IPS-18a (cell line): ENCODE results near the gene ZNF26.
"Not testable (repeated sequence)": the region's sequence is repeated elsewhere in the genome, so short reads cannot be mapped to it uniquely, and the experiment has no call there.

Experiments used
- H3K27ac ChIP-seq: one replicate; pipeline ENCODE4 v1.5.1; 2013; ENCODE audit warnings: low read length
- H3K27me3 ChIP-seq: one replicate; pipeline ENCODE4 v1.6.1; 2013; ENCODE audit warnings: mild to moderate bottlenecking, low read length; ENCODE audit not compliant: control insufficient read depth, insufficient read depth
- H3K36me3 ChIP-seq: one replicate; pipeline ENCODE4 v1.6.1; 2013; ENCODE audit warnings: low read depth, low read length; ENCODE audit not compliant: control insufficient read depth
- H3K4me1 ChIP-seq: one replicate; pipeline ENCODE4 v1.6.1; 2013; ENCODE audit warnings: low read depth, low read length; ENCODE audit not compliant: control insufficient read depth
- H3K4me3 ChIP-seq: one replicate; pipeline ENCODE4 v1.5.1; 2013; ENCODE audit warnings: low read length
- H3K9ac ChIP-seq: one replicate; pipeline ENCODE4 v1.6.1; 2013; ENCODE audit warnings: mild to moderate bottlenecking, low read length, moderate library complexity
- H3K9me3 ChIP-seq: one replicate; pipeline ENCODE4 v1.6.1; 2013; ENCODE audit warnings: low read depth, low read length; ENCODE audit not compliant: control insufficient read depth

ZNF26 gene

GRCh38 chr12:132949936-132950837 lies 36.0 kb upstream of the ZNF26 start:
- no peak overlapping the region for H3K27ac ChIP-seq
- no peak overlapping the region for H3K4me3 ChIP-seq
- peaks cover 66% of the 10 kb centered on the region for H3K9me3 ChIP-seq
- H3K27me3 ChIP-seq, result no peaks in the 10 kb centered on the region
- H3K36me3 ChIP-seq, result no peaks in the 10 kb centered on the region
- H3K9ac ChIP-seq, result no peak overlapping the region
- no peaks in the 10 kb centered on the region for H3K4me1 ChIP-seq

GRCh38 chr12:132950844-132951535 lies 35.2 kb upstream of the ZNF26 start:
- Histone ChIP-seq H3K9ac (no peak overlapping the region), H3K27me3 (no peaks in the 10 kb centered on the region), H3K27ac (no peak overlapping the region), H3K9me3 (peaks cover 58% of the 10 kb centered on the region), H3K4me1 (no peaks in the 10 kb centered on the region), H3K36me3 (no peaks in the 10 kb centered on the region), H3K4me3 (no peak overlapping the region)

GRCh38 chr12:132951649-132952048 lies 34.5 kb upstream of the ZNF26 start:
- Histone ChIP-seq H3K4me1 (no peaks in the 10 kb centered on the region), H3K4me3 (no peak overlapping the region), H3K27ac (no peak overlapping the region), H3K27me3 (no peaks in the 10 kb centered on the region), H3K9ac (no peak overlapping the region), H3K36me3 (no peaks in the 10 kb centered on the region), H3K9me3 (peaks cover 57% of the 10 kb centered on the region)

- no peak overlapping the region for H3K27ac ChIP-seq
- H3K4me3 ChIP-seq, result no peak overlapping the region
- H3K36me3 ChIP-seq, result no peaks in the 10 kb centered on the region
- H3K27me3 ChIP-seq, result no peaks in the 10 kb centered on the region
- no peaks in the 10 kb centered on the region for H3K4me1 ChIP-seq
- peaks cover 63% of the 10 kb centered on the region for H3K9me3 ChIP-seq
- H3K9ac ChIP-seq, result no peak overlapping the region
Observed at GRCh38 chr12:132952371-132953162, 33.6 kb upstream of the ZNF26 start.

GRCh38 chr12:132953163-132953425 lies 33.1 kb upstream of the ZNF26 start:
- no peak overlapping the region for H3K9ac ChIP-seq
- no peaks in the 10 kb centered on the region for H3K4me1 ChIP-seq
- no peaks in the 10 kb centered on the region for H3K36me3 ChIP-seq
- H3K9me3 ChIP-seq, result peaks cover 58% of the 10 kb centered on the region
- no peaks in the 10 kb centered on the region for H3K27me3 ChIP-seq
- H3K4me3 ChIP-seq, result no peak overlapping the region
- H3K27ac ChIP-seq, result no peak overlapping the region

- Histone ChIP-seq H3K9me3 (peaks cover 53% of the 10 kb centered on the region), H3K9ac (no peak overlapping the region), H3K4me3 (no peak overlapping the region), H3K27ac (no peak overlapping the region), H3K4me1 (no peaks in the 10 kb centered on the region), H3K36me3 (no peaks in the 10 kb centered on the region), H3K27me3 (no peaks in the 10 kb centered on the region)
Observed at GRCh38 chr12:132953771-132954170, 32.4 kb upstream of the ZNF26 start.

- no peak overlapping the region for H3K27ac ChIP-seq
- no peak overlapping the region for H3K9ac ChIP-seq
- no peaks in the 10 kb centered on the region for H3K36me3 ChIP-seq
- H3K4me3 ChIP-seq, result peak overlapping the region; percentile 78
- H3K9me3 ChIP-seq, result peaks cover 48% of the 10 kb centered on the region
- no peaks in the 10 kb centered on the region for H3K4me1 ChIP-seq
- no peaks in the 10 kb centered on the region for H3K27me3 ChIP-seq
Observed at GRCh38 chr12:132954471-132955048, 31.6 kb upstream of the ZNF26 start.

GRCh38 chr12:132955094-132956010 lies 30.8 kb upstream of the ZNF26 start:
- Histone ChIP-seq H3K27ac (no peak overlapping the region), H3K27me3 (no peaks in the 10 kb centered on the region), H3K9ac (peak overlapping the region; percentile 66), H3K36me3 (no peaks in the 10 kb centered on the region), H3K9me3 (peaks cover 40% of the 10 kb centered on the region), H3K4me3 (peak overlapping the region; percentile 78), H3K4me1 (no peaks in the 10 kb centered on the region)

GRCh38 chr12:132956011-132956788 lies 30.0 kb upstream of the ZNF26 start, which contains the start of gene ZNF605:
TSS of gene ZNF605 (minus strand) at chr12:132956306. CDS start at chr12:132945635, 10,671 bp downstream.
- peaks cover 32% of the 10 kb centered on the region for H3K9me3 ChIP-seq
- no peaks in the 10 kb centered on the region for H3K36me3 ChIP-seq
- no peaks in the 10 kb centered on the region for H3K4me1 ChIP-seq
- no peak within 1 kb of the TSS for H3K27ac ChIP-seq
- no peaks in the 10 kb centered on the region for H3K27me3 ChIP-seq
- peak within 1 kb of the TSS; percentile 66 for H3K9ac ChIP-seq
- H3K4me3 ChIP-seq, result peak within 1 kb of the TSS; percentile 78

GRCh38 chr12:132961790-132962189 lies 24.4 kb upstream of the ZNF26 start:
- H3K27ac ChIP-seq, H3K9ac ChIP-seq, H3K4me1 ChIP-seq, H3K36me3 ChIP-seq, H3K4me3 ChIP-seq, H3K27me3 ChIP-seq: not testable (repeated sequence)
- H3K9me3 ChIP-seq, result peaks cover 17% of the 10 kb centered on the region
